HCT116 (cell line): Measurements from ENCODE around the gene RTF2. TPM values are rescaled to one million over a fixed set of nuclear protein-coding genes. Genes with fewer than 3 reads are reported as not detected.

Source experiments
- ATAC-seq: fragments of 200-7000 bp; cut with Tn5 transposase; 2 replicates; pipeline ENCODE4 v1.9.1; 2020; ENCODE audit warnings: mild to moderate bottlenecking, moderate library complexity
- BruUV-seq: library from RNA; stranded (reverse); fragments of 400-500 nt; replicated peaks from 2 replicates; lab custom pipeline; 2021; lab: Mats Ljungman, UMichigan
- CTCF ChIA-PET: fragments of 300-600 bp; sonication (Branson Sonifier 250); formaldehyde crosslinking; loops from one replicate; lab custom pipeline; 2021; ENCODE audit warnings: antibody characterized with exemption; lab: Charles Lee
- POLR2A ChIA-PET: fragments of 300-600, 350-600 bp; sonication (Branson Sonifier 250); formaldehyde crosslinking; loops from one replicate; lab custom pipeline; 2021; ENCODE audit warnings: antibody characterized with exemption; lab: Charles Lee
- RAD21 ChIA-PET, 2 experiments: fragments of 300-600 bp; sonication (Branson Sonifier 250); formaldehyde crosslinking; loops; one replicate each; lab custom pipeline; 2023; ENCODE audit warnings: low total read pairs in 2 of 2; ENCODE audit not compliant: uncharacterized antibody in 2 of 2, unreplicated experiment in 2 of 2, low non-redundant PET in 1 of 2; lab: Charles Lee
- DNase-seq: peaks from one replicate; pipeline ENCODE4 v3.0.0-alpha.2; 2010; ENCODE audit warnings: low read depth, low spot score
- H2AFZ ChIP-seq: fragments of 200-600 bp; shearing (Covaris generic), sonication (generic); 2 replicates; pipeline ENCODE4 v1.6.1; 2017; ENCODE audit warnings: low read depth, mixed run types, mixed read lengths, antibody characterized with exemption, low read length; ENCODE audit not compliant: poor library complexity, severe bottlenecking
- H3K27ac ChIP-seq: 2 replicates; pipeline ENCODE4 v1.5.1; 2012; ENCODE audit warnings: low read depth, low read length
- H3K27me3 ChIP-seq: fragments of 200-600 bp; sonication (generic); 2 replicates; pipeline ENCODE4 v1.6.1; 2016; ENCODE audit warnings: mixed run types, low read length, mixed read lengths; ENCODE audit not compliant: insufficient read depth
- H3K36me3 ChIP-seq, 2 experiments: fragments of 200-500 bp in 1 of 2; fragments of 200-600 bp in 1 of 2; sonication (Bioruptor generic) in 1 of 2; sonication (generic) in 1 of 2; 2 replicates each; pipeline versions ENCODE4 v1.5.1 to v1.6.1; 2014 to 2016; ENCODE audit warnings: low read length in 2 of 2, inconsistent platforms in 1 of 2, mixed read lengths in 1 of 2, mixed run types in 1 of 2; ENCODE audit not compliant: insufficient read depth in 2 of 2, control insufficient read depth in 1 of 2
- H3K4me1 ChIP-seq, 2 experiments: fragments of 200-600 bp in 1 of 2; sonication (generic) in 1 of 2; 2 replicates each; pipeline versions ENCODE4 v1.5.1 to v1.6.1; 2012 to 2017; ENCODE audit warnings: low read length in 2 of 2, inconsistent platforms in 1 of 2, mild to moderate bottlenecking in 1 of 2, mixed read lengths in 1 of 2, mixed run types in 1 of 2, moderate library complexity in 1 of 2; ENCODE audit not compliant: insufficient read depth in 2 of 2, control insufficient read depth in 1 of 2
- H3K4me2 ChIP-seq: fragments of 200-600 bp; sonication (generic); 2 replicates; pipeline ENCODE4 v1.6.1; 2017; ENCODE audit warnings: mixed run types, low read length, mixed read lengths
- H3K4me3 ChIP-seq, 2 experiments: fragments of 200-600 bp in 1 of 2; sonication (generic) in 1 of 2; replicated peaks in 1 of 2; 2 replicates each; pipeline ENCODE4 v1.5.1; 2011 to 2016; ENCODE audit warnings: low read length in 2 of 2, control low read depth in 1 of 2, low read depth in 1 of 2, mild to moderate bottlenecking in 1 of 2, mixed read lengths in 1 of 2, mixed run types in 1 of 2
- H3K79me2 ChIP-seq: fragments of 200-600 bp; sonication (generic); 2 replicates; pipeline ENCODE4 v1.6.1; 2017; ENCODE audit warnings: mild to moderate bottlenecking, mixed run types, low read length, moderate library complexity, mixed read lengths; ENCODE audit not compliant: insufficient read depth
- H3K9ac ChIP-seq: fragments of 200-600 bp; sonication (generic); 2 replicates; pipeline ENCODE4 v1.6.1; 2016; ENCODE audit warnings: low read length, mixed read lengths
- H3K9me2 ChIP-seq: fragments of 200-600 bp; sonication (generic), shearing (Covaris generic); 2 replicates; pipeline ENCODE4 v1.6.1; 2017; ENCODE audit warnings: mixed run types, mild to moderate bottlenecking, moderate library complexity; ENCODE audit not compliant: insufficient read depth
- H3K9me3 ChIP-seq, 2 experiments: fragments of 200-500 bp in 1 of 2; fragments of 200-600 bp in 1 of 2; sonication (Bioruptor generic) in 1 of 2; sonication (generic) in 1 of 2; 2 replicates each; pipeline ENCODE4 v1.6.1; 2014 to 2017; ENCODE audit warnings: low read length in 2 of 2, mixed read lengths in 2 of 2, inconsistent platforms in 1 of 2, low read depth in 1 of 2, mild to moderate bottlenecking in 1 of 2, mixed run types in 1 of 2, moderate library complexity in 1 of 2; ENCODE audit not compliant: control insufficient read depth in 1 of 2, insufficient read depth in 1 of 2
- H4K20me1 ChIP-seq: fragments of 200-600 bp; sonication (generic), shearing (Covaris generic); 2 replicates; pipeline ENCODE4 v1.6.1; 2017; ENCODE audit warnings: mixed run types, mild to moderate bottlenecking, moderate library complexity; ENCODE audit not compliant: insufficient read depth
- CEBPB ChIP-seq: IDR thresholded peaks from 2 replicates; pipeline ENCODE4 v1.6.1; 2012; ENCODE audit warnings: low read depth
- CTCF ChIP-seq, 3 experiments: fragments of 200-600 bp in 1 of 3; sonication (generic) in 1 of 3; IDR thresholded peaks in 2 of 3; conservative IDR thresholded peaks in 1 of 3; 2 replicates each; pipeline ENCODE4 v1.5.1; 2012 to 2017; ENCODE audit warnings: low read depth in 2 of 3, low read length in 2 of 3, antibody characterized with exemption in 1 of 3, borderline replicate concordance in 1 of 3, control low read depth in 1 of 3, mild to moderate bottlenecking in 1 of 3, mixed read lengths in 1 of 3, mixed run types in 1 of 3, moderate library complexity in 1 of 3; ENCODE audit not compliant: insufficient read depth in 1 of 3
- EGR1 ChIP-seq: IDR thresholded peaks from 2 replicates; pipeline ENCODE4 v1.6.1; 2012; ENCODE audit warnings: low read depth
- ELF1 ChIP-seq: IDR thresholded peaks from 2 replicates; pipeline ENCODE4 v1.6.1; 2012; ENCODE audit warnings: low read depth, borderline replicate concordance
- EZH2 ChIP-seq: fragments of 200-600 bp; sonication (generic); IDR thresholded peaks from 2 replicates; pipeline ENCODE4 v1.6.1; 2017; ENCODE audit warnings: antibody characterized with exemption, mixed run types
- EZH2phosphoT487 ChIP-seq: fragments of 200-600 bp; IDR thresholded peaks from 2 replicates; pipeline ENCODE4 v1.6.1; 2018; ENCODE audit warnings: antibody characterized with exemption, borderline replicate concordance
- FOSL1 ChIP-seq: IDR thresholded peaks from 2 replicates; pipeline ENCODE4 v1.6.1; 2012; ENCODE audit warnings: low read depth
- JUND ChIP-seq: IDR thresholded peaks from 2 replicates; pipeline ENCODE4 v1.6.1; 2012
- MAX ChIP-seq: IDR thresholded peaks from 2 replicates; pipeline ENCODE4 v1.6.1; 2012
- POLR2A ChIP-seq: IDR thresholded peaks from 2 replicates; pipeline ENCODE4 v1.7.0; 2011; ENCODE audit warnings: borderline replicate concordance; ENCODE audit not compliant: insufficient read depth, insufficient read length; ENCODE audit errors: extremely low read depth
- POLR2AphosphoS5 ChIP-seq: IDR thresholded peaks from 2 replicates; pipeline ENCODE4 v1.6.1; 2011; ENCODE audit warnings: mild to moderate bottlenecking, low read depth, low read length, moderate library complexity
- RAD21 ChIP-seq: IDR thresholded peaks from 2 replicates; pipeline ENCODE4 v1.6.1; 2012; ENCODE audit warnings: low read depth, mild to moderate bottlenecking
- SIN3A ChIP-seq: IDR thresholded peaks from 2 replicates; pipeline ENCODE4 v1.6.1; 2012; ENCODE audit warnings: low read depth
- SP1 ChIP-seq: IDR thresholded peaks from 2 replicates; pipeline ENCODE4 v1.6.1; 2012; ENCODE audit warnings: low read depth
- SRF ChIP-seq: IDR thresholded peaks from 2 replicates; pipeline ENCODE4 v1.6.1; 2012; ENCODE audit warnings: low read depth
- TCF7L2 ChIP-seq: IDR thresholded peaks from 2 replicates; pipeline ENCODE4 v1.7.0; 2011; ENCODE audit warnings: borderline replicate concordance, inconsistent platforms; ENCODE audit not compliant: insufficient read depth, insufficient read length; ENCODE audit errors: extremely low read depth
- YY1 ChIP-seq: IDR thresholded peaks from 2 replicates; pipeline ENCODE4 v1.6.1; 2011; ENCODE audit warnings: low read length, low read depth, moderate library complexity, mild to moderate bottlenecking; ENCODE audit not compliant: insufficient replicate concordance; ENCODE audit errors: extremely low read depth
- ZBTB33 ChIP-seq: IDR thresholded peaks from 2 replicates; pipeline ENCODE4 v1.6.1; 2011; ENCODE audit warnings: mild to moderate bottlenecking, low read length, moderate library complexity; ENCODE audit not compliant: insufficient replicate concordance; ENCODE audit errors: extremely low read depth
- ZNF274 ChIP-seq: fragments of 200-500 bp; sonication (Bioruptor generic); IDR thresholded peaks from 2 replicates; pipeline ENCODE4 v1.6.1; 2014; ENCODE audit warnings: mild to moderate bottlenecking, low read depth, low read length, inconsistent platforms
- intact Hi-C: fragments of 100-400 bp; cut with micrococcal nuclease; formaldehyde crosslinking; loops from 2 replicates; pipeline ENCODE4 v1.10.0; 2022
- total RNA-seq: library from RNA; stranded (reverse); gene quantifications from one replicate; pipeline ENCODE4 v1.2.1, GENCODE V29; 2021; ENCODE audit not compliant: unreplicated experiment
- TF ChIP-seq, protein P1 (sequence below): IDR thresholded peaks from 2 replicates; pipeline ENCODE4 v1.6.1; 2012; ENCODE audit warnings: low read depth

The RTF2 gene
- total RNA-seq, 1 experiment from 2014 or later: 73.8 TPM

- Histone ChIP-seq H2AFZ (no peak overlapping the region), H4K20me1 (no peaks in the 10 kb centered on the region), H3K9ac (no peak overlapping the region), H3K36me3 (no peaks in the 10 kb centered on the region), H3K79me2 (no peaks in the 10 kb centered on the region), H3K27me3 (no peaks in the 10 kb centered on the region), H3K4me1 (peaks cover 15 to 32% of the 10 kb centered on the region in 2 experiments), H3K4me2 (no peak overlapping the region), H3K4me3 (no peak overlapping the region), H3K9me3 (no peaks in the 10 kb centered on the region), H3K9me2 (no peaks in the 10 kb centered on the region), H3K27ac (no peak overlapping the region)
- no TSS peak for BruUV-seq
- intact Hi-C loops: no loop called here
- TF ChIP-seq YY1: no peak
- TF ChIP-seq ZNF274: no peak
- TF ChIP-seq ELF1: no peak
- no peak for TF ChIP-seq SP1
- TF ChIP-seq CEBPB: no peak
- TF ChIP-seq CTCF (IDR thresholded peaks at IDR 0.05 in 2 of 3, conservative IDR thresholded peaks at IDR 0.05 in 1 of 3; ENCODE audit: borderline replicate concordance in 1 of 3, insufficient read depth in 1 of 3, low read depth in 2 of 3, low read length in 2 of 3): no peak
- TF ChIP-seq ZBTB33: no peak
- no peak for TF ChIP-seq POLR2AphosphoS5
- TF ChIP-seq MAX: no peak
- TF ChIP-seq, protein P1, sequence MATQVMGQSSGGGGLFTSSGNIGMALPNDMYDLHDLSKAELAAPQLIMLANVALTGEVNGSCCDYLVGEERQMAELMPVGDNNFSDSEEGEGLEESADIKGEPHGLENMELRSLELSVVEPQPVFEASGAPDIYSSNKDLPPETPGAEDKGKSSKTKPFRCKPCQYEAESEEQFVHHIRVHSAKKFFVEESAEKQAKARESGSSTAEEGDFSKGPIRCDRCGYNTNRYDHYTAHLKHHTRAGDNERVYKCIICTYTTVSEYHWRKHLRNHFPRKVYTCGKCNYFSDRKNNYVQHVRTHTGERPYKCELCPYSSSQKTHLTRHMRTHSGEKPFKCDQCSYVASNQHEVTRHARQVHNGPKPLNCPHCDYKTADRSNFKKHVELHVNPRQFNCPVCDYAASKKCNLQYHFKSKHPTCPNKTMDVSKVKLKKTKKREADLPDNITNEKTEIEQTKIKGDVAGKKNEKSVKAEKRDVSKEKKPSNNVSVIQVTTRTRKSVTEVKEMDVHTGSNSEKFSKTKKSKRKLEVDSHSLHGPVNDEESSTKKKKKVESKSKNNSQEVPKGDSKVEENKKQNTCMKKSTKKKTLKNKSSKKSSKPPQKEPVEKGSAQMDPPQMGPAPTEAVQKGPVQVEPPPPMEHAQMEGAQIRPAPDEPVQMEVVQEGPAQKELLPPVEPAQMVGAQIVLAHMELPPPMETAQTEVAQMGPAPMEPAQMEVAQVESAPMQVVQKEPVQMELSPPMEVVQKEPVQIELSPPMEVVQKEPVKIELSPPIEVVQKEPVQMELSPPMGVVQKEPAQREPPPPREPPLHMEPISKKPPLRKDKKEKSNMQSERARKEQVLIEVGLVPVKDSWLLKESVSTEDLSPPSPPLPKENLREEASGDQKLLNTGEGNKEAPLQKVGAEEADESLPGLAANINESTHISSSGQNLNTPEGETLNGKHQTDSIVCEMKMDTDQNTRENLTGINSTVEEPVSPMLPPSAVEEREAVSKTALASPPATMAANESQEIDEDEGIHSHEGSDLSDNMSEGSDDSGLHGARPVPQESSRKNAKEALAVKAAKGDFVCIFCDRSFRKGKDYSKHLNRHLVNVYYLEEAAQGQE: no peak
- TF ChIP-seq TCF7L2: no peak
- TF ChIP-seq SRF: no peak
- no peak for TF ChIP-seq RAD21
- no peak for TF ChIP-seq EZH2
- no peak for TF ChIP-seq JUND
- TF ChIP-seq POLR2A: no peak
- no peak for TF ChIP-seq EGR1
- no peak for TF ChIP-seq SIN3A
- TF ChIP-seq FOSL1: no peak
- TF ChIP-seq EZH2phosphoT487: no peak
- no peak for ATAC-seq
- RAD21 ChIA-PET: no interaction called here
- POLR2A ChIA-PET: no interaction called here
- DNase-seq: no peak
- CTCF ChIA-PET: no interaction called here
These were observed 42.4 kb upstream of the RTF2 start for GRCh38 chr20:56426026-56426425.
